HG02852 (cell line): ENCODE measurements around the gene STX1A.
"Not testable (repeated sequence)": the region's sequence is repeated elsewhere in the genome, so short reads cannot be mapped to it uniquely, and the experiment has no call there.

Source experiments
- ATAC-seq: cut with Tn5 transposase; IDR thresholded peaks from one replicate; pipeline ENCODE4 v1.9.1; 2021; ENCODE audit warnings: mild to moderate bottlenecking, moderate library complexity; ENCODE audit not compliant: unreplicated experiment

Gene STX1A

DNA sequence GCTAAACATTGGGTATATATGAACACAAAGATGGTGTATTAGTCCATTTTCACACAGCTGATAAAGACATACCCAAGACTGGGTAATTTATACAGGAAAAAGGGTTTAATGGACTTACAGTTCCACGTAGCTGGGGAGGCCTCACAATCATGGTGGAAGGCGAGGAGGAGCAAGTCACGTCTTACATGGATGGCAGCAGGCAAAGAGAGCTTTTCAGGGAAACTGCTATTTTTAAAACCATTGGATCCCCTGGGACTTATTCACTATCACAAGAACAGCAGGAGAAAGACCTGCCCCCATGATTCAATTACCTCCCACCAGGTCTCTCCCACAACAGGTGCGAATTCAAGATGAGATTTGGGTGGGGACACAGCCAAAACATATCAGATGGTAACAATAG lies 64.2 kb downstream of the STX1A start:
- ATAC-seq, result not testable (repeated sequence)

DNA sequence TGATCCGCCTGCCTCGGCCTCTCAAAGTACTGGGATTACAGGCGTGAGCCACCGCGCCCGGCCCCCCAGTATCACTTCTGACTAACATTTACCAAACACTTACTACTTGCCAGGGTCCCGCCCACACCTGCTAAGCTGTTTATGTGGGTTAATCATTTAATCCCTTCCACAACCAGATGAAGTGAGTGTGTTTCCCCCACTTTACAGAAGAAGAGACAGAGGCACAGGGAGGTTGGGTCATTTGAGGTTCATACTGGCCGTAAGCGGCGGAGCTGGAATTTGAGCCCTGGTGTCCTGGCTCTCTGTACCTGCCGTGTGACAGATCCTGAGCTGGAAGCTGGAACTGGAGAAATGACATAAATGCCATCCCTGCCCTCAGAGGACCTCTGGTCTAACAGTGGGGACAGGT lies 66.9 kb downstream of the STX1A start:
- ATAC-seq, result no peak

DNA sequence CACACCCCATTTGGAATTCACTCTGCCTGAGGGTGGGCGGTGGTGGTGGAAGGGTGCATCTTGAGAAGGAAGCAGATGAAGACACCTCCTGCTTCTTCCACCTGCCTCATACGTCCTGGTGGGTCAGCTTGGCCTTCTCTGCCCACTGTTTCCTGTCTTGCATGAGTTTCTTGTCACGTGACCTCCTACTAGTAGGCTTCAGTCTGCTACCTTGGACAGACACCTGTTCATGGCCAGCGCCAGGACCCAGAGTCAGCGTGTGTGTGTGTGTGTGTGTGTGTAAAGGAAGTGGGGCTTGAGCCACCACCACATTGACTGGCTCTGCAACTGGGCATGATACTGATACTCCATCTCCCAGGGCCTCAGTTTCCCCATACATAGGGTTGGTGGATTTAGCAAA lies 68.9 kb downstream of the STX1A start:
- no peak for ATAC-seq

DNA sequence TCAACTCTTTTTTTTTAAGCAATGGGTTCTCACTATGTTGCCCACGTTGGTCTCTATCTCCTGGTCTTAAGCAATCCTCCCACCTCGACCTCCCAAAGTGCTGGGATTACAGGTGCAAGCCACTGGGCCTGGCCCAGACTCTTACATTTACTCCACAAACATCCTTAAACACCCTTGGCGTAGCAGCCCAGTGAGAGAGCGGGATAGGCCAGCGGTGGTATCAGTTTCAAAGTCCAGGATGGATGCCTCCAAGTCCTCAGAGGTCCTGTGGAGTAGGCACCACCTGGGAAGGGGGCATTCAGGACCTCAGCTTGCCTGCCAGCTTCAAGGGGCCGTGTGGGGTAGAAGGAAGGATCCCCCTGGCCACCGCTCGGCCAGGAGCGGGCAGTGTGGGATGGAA lies 69.9 kb downstream of the STX1A start:
- ATAC-seq, result no peak
